NOMO-1 treated with dmso at 0.1 percent for 144 hours (cell line): ENCODE measurements around the gene ZNF607.

ENCODE experiments used
- DNase-seq: peaks from one replicate; lab custom pipeline; 2025; ENCODE audit not compliant: unreplicated experiment; lab: John Stamatoyannopoulos, UW

The ZNF607 gene

DNA sequence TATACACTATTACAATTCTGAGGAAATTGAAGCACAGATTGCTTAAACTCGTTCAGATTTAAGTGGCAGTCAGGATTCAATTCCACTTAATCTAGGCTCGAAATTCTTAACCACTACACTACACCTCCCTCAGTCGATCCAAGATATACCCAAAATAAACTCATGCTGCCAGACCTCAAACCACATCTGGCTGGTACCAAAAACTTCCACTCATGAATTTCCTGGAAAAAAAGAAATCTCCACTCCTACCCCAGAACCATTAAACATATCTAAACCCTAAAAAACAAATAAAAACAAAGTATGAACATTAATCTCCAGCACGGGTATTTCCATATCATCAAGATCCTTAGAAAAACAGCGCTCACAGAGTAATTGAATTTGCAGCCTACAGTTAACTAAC lies 65.4 kb downstream of the ZNF607 start:
- no peak for DNase-seq
